SK-N-MC (cell line): ENCODE measurements around the gene TXLNG.

Experiments
- EZH2 ChIP-seq: fragments of 200-600 bp; sonication (generic); IDR thresholded peaks from one replicate; pipeline ENCODE4 v1.6.1; 2017; ENCODE audit warnings: antibody characterized with exemption
- FOXP2 ChIP-seq: optimal IDR thresholded peaks from 2 replicates; pipeline ENCODE3; 2011; ENCODE audit warnings: mild to moderate bottlenecking, moderate library complexity; ENCODE audit not compliant: insufficient read depth; ENCODE audit errors: extremely low read length, control extremely low read depth
- POLR2AphosphoS5 ChIP-seq: IDR thresholded peaks from 2 replicates; pipeline ENCODE4 v1.6.1; 2012; ENCODE audit warnings: mild to moderate bottlenecking, low read depth, low read length, borderline replicate concordance

- TF ChIP-seq POLR2AphosphoS5 (peak; percentile 87), EZH2 (no peak), FOXP2 (no peak)
Observed at GRCh38 chrX:16870095-16870861, 84.0 kb downstream of the TXLNG start, which contains the start of gene RBBP7.
